CD4-positive, alpha-beta memory T cell (primary cell): ENCODE data around the gene PROKR1. TPM values are rescaled to one million over a fixed set of nuclear protein-coding genes. Genes with fewer than 3 reads are reported as not detected.

Experiments
- CTCF ChIA-PET: fragments of 350-600 bp; sonication (Branson Sonifier 250); formaldehyde crosslinking; loops from one replicate; lab custom pipeline; 2021; ENCODE audit warnings: inconsistent platforms; ENCODE audit not compliant: partially characterized antibody; lab: Charles Lee
- POLR2A ChIA-PET: fragments of 350-600 bp; sonication (Branson Sonifier 250); formaldehyde crosslinking; loops from one replicate; lab custom pipeline; 2021; ENCODE audit not compliant: partially characterized antibody; lab: Charles Lee
- DNase-seq, 5 donors: peaks; one replicate each; pipeline versions ENCODE4 v3.0.0 to v3.0.0-alpha.2; 2020 to 2022; ENCODE audit warnings: mixed read lengths in 1 of 5
- H3K27ac ChIP-seq: one replicate; pipeline ENCODE4 v1.7.0; 2013; ENCODE audit warnings: low read depth, low read length
- H3K27me3 ChIP-seq: 2 replicates; pipeline ENCODE4 v1.7.0; 2013; ENCODE audit warnings: mild to moderate bottlenecking, low read length, moderate library complexity; ENCODE audit not compliant: insufficient read depth
- H3K36me3 ChIP-seq: 2 replicates; pipeline ENCODE4 v1.7.0; 2013; ENCODE audit warnings: mild to moderate bottlenecking, low read length, moderate library complexity; ENCODE audit not compliant: insufficient read depth
- H3K4me1 ChIP-seq: 2 replicates; pipeline ENCODE4 v1.7.0; 2013; ENCODE audit warnings: mild to moderate bottlenecking, low read length, moderate library complexity; ENCODE audit not compliant: insufficient read depth
- H3K4me3 ChIP-seq, 2 donors: one replicate each; pipeline ENCODE4 v1.7.0; 2013; ENCODE audit warnings: low read length in 2 of 2, mild to moderate bottlenecking in 1 of 2
- H3K9me3 ChIP-seq, 2 donors: one replicate each; pipeline ENCODE4 v1.7.0; 2013; ENCODE audit warnings: low read length in 2 of 2, control low read depth in 1 of 2; ENCODE audit not compliant: control insufficient read depth in 1 of 2
- H3K27ac Mint-ChIP-seq, 7 donors: one replicate each; pipeline ENCODE4 v1.8.0; 2020 to 2021; ENCODE audit warnings: mixed read lengths in 7 of 7, mild to moderate bottlenecking in 6 of 7, inconsistent platforms in 3 of 7, moderate library complexity in 3 of 7
- H3K27me3 Mint-ChIP-seq, 2 donors: one replicate each; pipeline ENCODE4 v1.8.0; 2020 to 2021; ENCODE audit warnings: mixed read lengths in 2 of 2
- H3K36me3 Mint-ChIP-seq, 2 donors: one replicate each; pipeline ENCODE4 v1.8.0; 2020 to 2021; ENCODE audit warnings: mixed read lengths in 2 of 2, inconsistent platforms in 1 of 2, mild to moderate bottlenecking in 1 of 2
- H3K4me1 Mint-ChIP-seq, 4 donors: one replicate each; pipeline ENCODE4 v1.8.0; 2020 to 2021; ENCODE audit warnings: mixed read lengths in 4 of 4, mild to moderate bottlenecking in 1 of 4
- H3K4me3 Mint-ChIP-seq, 8 donors: one replicate each; pipeline ENCODE4 v1.8.0; 2020 to 2021; ENCODE audit warnings: mixed read lengths in 8 of 8, mild to moderate bottlenecking in 7 of 8, moderate library complexity in 6 of 8, inconsistent platforms in 3 of 8
- H3K9me3 Mint-ChIP-seq, 8 donors: one replicate each; pipeline ENCODE4 v1.8.0; 2020 to 2021; ENCODE audit warnings: mixed read lengths in 8 of 8, mild to moderate bottlenecking in 5 of 8, inconsistent platforms in 3 of 8, moderate library complexity in 1 of 8
- intact Hi-C: fragments of 100-400 bp; cut with micrococcal nuclease; formaldehyde crosslinking; loops from one replicate; pipeline ENCODE4 v1.15.1; 2023
- polyA plus RNA-seq, 2 donors: library from polyadenylated mRNA; unstranded; fragments of 300-500 nt; fragmentation: Illumina TruSeq; gene quantifications; one replicate each; pipeline ENCODE4 v1.2.3, GENCODE V29; 2021
- total RNA-seq, 2 experiments: library from RNA; stranded (reverse); gene quantifications; one replicate each; pipeline ENCODE4 v1.2.3, GENCODE V29; 2021

Gene PROKR1
- total and polyA plus RNA-seq, 4 experiments from 2014 or later: 0.07 TPM; not detected in 3

- intact Hi-C loops: no loop called here
- H3K4me3 Mint-ChIP-seq: no peak overlapping the region
- H3K4me1 Mint-ChIP-seq: no peaks in the 10 kb centered on the region
- peaks cover 4% of the 10 kb centered on the region in 2 donors for H3K36me3 Mint-ChIP-seq
- H3K4me1 ChIP-seq: no peaks in the 10 kb centered on the region
- CTCF ChIA-PET: interaction anchor here (1.6 kb wide), 1 partner anchor 140 kb away, joined by 4 read pairs; no protein-coding TSS in a partner anchor
- H3K27ac ChIP-seq: no peak overlapping the region
- no peaks in the 10 kb centered on the region for H3K9me3 ChIP-seq
- POLR2A ChIA-PET: no interaction called here
- no peaks in the 10 kb centered on the region for H3K27me3 ChIP-seq
- no peak for DNase-seq
- H3K36me3 ChIP-seq: no peaks in the 10 kb centered on the region
- no peak overlapping the region for H3K4me3 ChIP-seq
- H3K27ac Mint-ChIP-seq: no peak overlapping the region
- H3K9me3 Mint-ChIP-seq: peaks cover 3 to 25% (median 9%) of the 10 kb centered on the region in 8 donors
- H3K27me3 Mint-ChIP-seq: peaks cover 16 to 19% of the 10 kb centered on the region in 2 donors
Observed at GRCh38 chr2:68627615-68628014, 15.8 kb upstream of the PROKR1 start.

- CTCF ChIA-PET: no interaction called here
- H3K27me3 Mint-ChIP-seq: peaks cover 15 to 23% of the 10 kb centered on the region in 2 donors
- no peak for DNase-seq
- Histone ChIP-seq H3K4me1 (no peaks in the 10 kb centered on the region), H3K9me3 (no peaks in the 10 kb centered on the region), H3K27ac (no peak overlapping the region), H3K36me3 (no peaks in the 10 kb centered on the region), H3K4me3 (no peak overlapping the region), H3K27me3 (no peaks in the 10 kb centered on the region)
- no peak overlapping the region for H3K27ac Mint-ChIP-seq
- intact Hi-C loops: no loop called here
- POLR2A ChIA-PET: no interaction called here
- peaks cover 4 to 8% of the 10 kb centered on the region in 2 donors for H3K36me3 Mint-ChIP-seq
- peaks cover 2 to 16% (median 8%) of the 10 kb centered on the region in 8 donors for H3K9me3 Mint-ChIP-seq
- no peaks in the 10 kb centered on the region for H3K4me1 Mint-ChIP-seq
- H3K4me3 Mint-ChIP-seq: no peak overlapping the region
Observed at GRCh38 chr2:68632021-68632420, 11.4 kb upstream of the PROKR1 start.

GRCh38 chr2:68637047-68637446 is 6.3 kb upstream of the PROKR1 start:
- POLR2A ChIA-PET: no interaction called here
- CTCF ChIA-PET: no interaction called here
- no peaks in the 10 kb centered on the region for H3K36me3 ChIP-seq
- H3K9me3 ChIP-seq: no peaks in the 10 kb centered on the region
- Mint-ChIP-seq H3K4me3 (no peak overlapping the region), H3K27me3 (peaks cover 21 to 23% of the 10 kb centered on the region in 2 donors), H3K4me1 (no peaks in the 10 kb centered on the region), H3K36me3 (peaks cover under 1 to 11% of the 10 kb centered on the region in 2 donors), H3K9me3 (peaks cover 0 to 18% (median 11%) of the 10 kb centered on the region in 8 donors), H3K27ac (no peak overlapping the region)
- H3K27me3 ChIP-seq: peaks cover 1% of the 10 kb centered on the region
- H3K4me3 ChIP-seq: no peak overlapping the region
- no peak for DNase-seq
- H3K27ac ChIP-seq: no peak overlapping the region
- no peaks in the 10 kb centered on the region for H3K4me1 ChIP-seq
- intact Hi-C loops: no loop called here

GRCh38 chr2:68643874-68644485 is 601 bp downstream of the PROKR1 start:
- no peak overlapping the region for H3K27ac Mint-ChIP-seq
- peak in 1 of 5 donors; percentile 2 for DNase-seq
- peaks cover 2 to 7% of the 10 kb centered on the region in 2 donors for H3K36me3 Mint-ChIP-seq
- Histone ChIP-seq H3K27me3 (peaks cover 20% of the 10 kb centered on the region), H3K36me3 (no peaks in the 10 kb centered on the region), H3K4me3 (no peak overlapping the region), H3K27ac (no peak overlapping the region), H3K9me3 (no peaks in the 10 kb centered on the region), H3K4me1 (peaks cover 4% of the 10 kb centered on the region)
- peak overlapping the region in 6 of 8 donors; percentile 20 to 69 (median 40) for H3K4me3 Mint-ChIP-seq
- peaks cover 55 to 60% of the 10 kb centered on the region in 2 donors for H3K27me3 Mint-ChIP-seq
- intact Hi-C loops: no loop called here
- H3K9me3 Mint-ChIP-seq: peaks cover 0 to 21% (median 16%) of the 10 kb centered on the region in 8 donors
- ChIA-PET CTCF (no interaction called here), POLR2A (no interaction called here)
- H3K4me1 Mint-ChIP-seq: peaks cover 0 to 4% (median 0%) of the 10 kb centered on the region in 4 donors

- H3K9me3 Mint-ChIP-seq: peaks cover 0 to 19% (median 14%) of the 10 kb centered on the region in 8 donors
- no peak overlapping the region for H3K27ac Mint-ChIP-seq
- POLR2A ChIA-PET: no interaction called here
- Histone ChIP-seq H3K4me1 (peaks cover 4% of the 10 kb centered on the region), H3K9me3 (no peaks in the 10 kb centered on the region), H3K4me3 (no peak overlapping the region), H3K36me3 (no peaks in the 10 kb centered on the region), H3K27me3 (peaks cover 20% of the 10 kb centered on the region), H3K27ac (no peak overlapping the region)
- peaks cover 2 to 7% of the 10 kb centered on the region in 2 donors for H3K36me3 Mint-ChIP-seq
- peak overlapping the region in 1 of 8 donors; percentile 6 for H3K4me3 Mint-ChIP-seq
- CTCF ChIA-PET: interaction anchor here (1.9 kb wide), 1 partner anchor 158 kb away, joined by 6 read pairs; no protein-coding TSS in a partner anchor
- peaks cover 53 to 56% of the 10 kb centered on the region in 2 donors for H3K27me3 Mint-ChIP-seq
- H3K4me1 Mint-ChIP-seq: peaks cover 0 to 4% (median 0%) of the 10 kb centered on the region in 4 donors
- intact Hi-C loops: no loop called here
- no peak for DNase-seq
Observed at GRCh38 chr2:68645523-68645922, 2.1 kb downstream of the PROKR1 start.

- Histone ChIP-seq H3K4me1 (peaks cover 9% of the 10 kb centered on the region), H3K36me3 (no peaks in the 10 kb centered on the region), H3K9me3 (no peaks in the 10 kb centered on the region), H3K4me3 (no peak overlapping the region), H3K27me3 (peaks cover 20% of the 10 kb centered on the region), H3K27ac (no peak overlapping the region)
- no peak for DNase-seq
- Mint-ChIP-seq H3K9me3 (peaks cover 0 to 11% (median 7%) of the 10 kb centered on the region in 8 donors), H3K27me3 (peaks cover 46 to 53% of the 10 kb centered on the region in 2 donors), H3K36me3 (peaks cover 0 to 2% of the 10 kb centered on the region in 2 donors), H3K4me3 (peak overlapping the region in 1 of 8 donors; percentile 15), H3K4me1 (peaks cover 2 to 5% (median 3%) of the 10 kb centered on the region in 4 donors), H3K27ac (no peak overlapping the region)
- POLR2A ChIA-PET: no interaction called here
- CTCF ChIA-PET: interaction anchor here (0.6 to 1.9 kb wide), 3 partner anchors 12 to 158 kb away, joined by 3 to 6 read pairs (median 4); no protein-coding TSS in a partner anchor
- intact Hi-C loops: no loop called here
Observed at GRCh38 chr2:68646303-68646702, 2.9 kb downstream of the PROKR1 start.

GRCh38 chr2:68650645-68651044 is 7.3 kb downstream of the PROKR1 start:
- H3K36me3 Mint-ChIP-seq: no peaks in the 10 kb centered on the region
- peaks cover 24% of the 10 kb centered on the region for H3K4me1 ChIP-seq
- H3K9me3 Mint-ChIP-seq: no peaks in the 10 kb centered on the region
- H3K4me3 ChIP-seq: no peak overlapping the region
- no peaks in the 10 kb centered on the region for H3K36me3 ChIP-seq
- H3K4me1 Mint-ChIP-seq: peaks cover 10 to 32% (median 19%) of the 10 kb centered on the region in 4 donors
- H3K27ac ChIP-seq: no peak overlapping the region
- CTCF ChIA-PET: interaction anchor here (0.7 kb wide), 1 partner anchor 627 kb away, joined by 3 read pairs; no protein-coding TSS in a partner anchor
- intact Hi-C loops: no loop called here
- peaks cover 18 to 29% of the 10 kb centered on the region in 2 donors for H3K27me3 Mint-ChIP-seq
- no peaks in the 10 kb centered on the region for H3K9me3 ChIP-seq
- DNase-seq: no peak
- POLR2A ChIA-PET: no interaction called here
- peak overlapping the region in 3 of 7 donors; percentile 17 to 25 (median 25) for H3K27ac Mint-ChIP-seq
- H3K4me3 Mint-ChIP-seq: peak overlapping the region in 1 of 8 donors; percentile 1
- H3K27me3 ChIP-seq: peaks cover 3% of the 10 kb centered on the region
